Glomerular visceral epithelial cell (primary cell): ENCODE data around the gene SMARCC2.
"Not testable (repeated sequence)": the region's sequence is repeated elsewhere in the genome, so short reads cannot be mapped to it uniquely, and the experiment has no call there.

Source experiments
- DNase-seq: peaks from one replicate; pipeline ENCODE4 v3.0.0-alpha.2; 2016; ENCODE audit errors: extremely low spot score

SMARCC2 gene

GRCh38 chr12:56121204-56121870 is 67.9 kb downstream of the SMARCC2 start:
- no peak for DNase-seq

DNA sequence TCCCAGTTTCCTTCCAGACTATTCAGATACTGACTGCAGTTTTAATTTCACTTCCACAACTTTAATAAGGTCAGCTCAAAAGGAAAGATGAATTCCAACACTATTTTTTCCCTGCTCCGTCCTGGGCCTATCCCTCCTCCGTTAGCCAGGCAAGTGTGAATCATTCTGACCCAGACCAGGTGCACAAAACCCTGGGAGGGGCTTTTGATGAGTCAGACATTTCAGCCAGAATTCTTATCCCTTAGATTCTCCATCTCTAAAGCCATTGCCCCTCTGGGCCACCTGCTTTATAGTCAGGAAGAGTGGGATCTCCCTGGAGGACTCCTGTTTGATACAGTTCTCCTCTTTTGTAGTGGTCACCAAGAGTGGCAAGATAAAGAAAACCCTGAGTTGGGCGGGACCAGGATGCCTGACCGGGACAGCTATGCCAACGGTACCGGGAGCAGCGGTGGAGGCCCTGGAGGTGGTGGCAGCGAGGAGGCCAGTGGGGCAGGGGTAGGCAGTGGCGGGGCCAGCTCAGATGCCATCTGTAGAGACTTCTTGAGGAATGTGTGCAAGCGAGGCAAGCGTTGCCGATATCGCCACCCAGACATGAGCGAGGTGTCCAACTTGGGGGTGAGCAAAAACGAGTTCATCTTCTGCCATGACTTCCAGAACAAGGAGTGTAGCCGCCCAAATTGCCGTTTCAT is 69.0 kb downstream of the SMARCC2 start:
- DNase-seq, result peak; percentile 58

- peak; percentile 88 for DNase-seq
Observed at GRCh38 chr12:56119361-56119796, 69.9 kb downstream of the SMARCC2 start.

GRCh38 chr12:56118688-56119357 is 70.5 kb downstream of the SMARCC2 start:
- no peak for DNase-seq

DNA sequence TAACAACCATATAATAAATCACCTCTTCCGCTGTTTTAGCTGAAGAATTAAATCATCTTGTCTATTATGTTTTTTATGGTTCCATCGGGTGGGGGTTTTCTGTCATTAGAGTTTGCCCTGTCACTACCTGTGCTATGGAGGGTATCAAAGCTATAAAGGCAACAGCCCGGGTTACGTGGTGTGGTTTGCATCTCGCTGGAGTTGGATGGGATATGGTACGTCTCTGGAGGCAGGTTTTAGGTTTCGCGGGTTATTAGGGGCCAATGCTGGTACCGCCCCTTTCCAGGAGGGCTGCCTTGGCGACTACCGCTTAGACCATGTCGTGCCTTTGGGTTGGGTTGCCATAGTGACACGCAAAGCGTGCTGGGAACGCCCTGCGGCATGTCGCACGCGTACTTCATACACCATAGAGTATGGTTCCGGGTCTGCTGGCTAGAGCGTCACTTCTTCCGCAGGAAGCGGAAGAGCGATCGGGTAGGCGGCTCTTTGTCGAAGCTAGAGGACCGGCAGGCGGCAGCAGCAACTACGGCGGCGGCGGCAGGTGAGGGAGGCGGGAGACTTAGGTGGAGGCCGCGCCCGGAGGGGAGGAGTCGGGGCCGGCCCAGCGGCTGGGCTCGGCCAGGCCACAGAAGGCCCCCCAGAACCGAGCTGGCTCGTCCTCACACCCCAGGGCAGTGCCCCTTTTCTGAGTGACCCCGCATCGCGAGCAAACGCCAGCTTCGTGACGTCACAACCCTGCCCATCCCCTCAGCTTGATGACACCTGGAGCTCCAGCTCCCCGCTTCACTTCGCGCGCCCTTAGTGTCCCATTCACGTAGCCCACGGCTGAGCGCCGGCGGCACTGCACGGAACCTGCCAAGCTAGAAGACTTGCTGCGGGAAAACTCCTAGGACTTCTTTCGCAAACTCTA is 71.2 kb downstream of the SMARCC2 start, which contains the start of gene ZC3H10:
TSS of gene ZC3H10 (plus strand) at position 489 of the 910 bp plus-strand sequence. CDS start 2,297 bp downstream, outside the sequence.
- peak; percentile 99 for DNase-seq

- DNase-seq, result not testable (repeated sequence)
Observed at GRCh38 chr12:56117082-56117706, 72.1 kb downstream of the SMARCC2 start.

DNA sequence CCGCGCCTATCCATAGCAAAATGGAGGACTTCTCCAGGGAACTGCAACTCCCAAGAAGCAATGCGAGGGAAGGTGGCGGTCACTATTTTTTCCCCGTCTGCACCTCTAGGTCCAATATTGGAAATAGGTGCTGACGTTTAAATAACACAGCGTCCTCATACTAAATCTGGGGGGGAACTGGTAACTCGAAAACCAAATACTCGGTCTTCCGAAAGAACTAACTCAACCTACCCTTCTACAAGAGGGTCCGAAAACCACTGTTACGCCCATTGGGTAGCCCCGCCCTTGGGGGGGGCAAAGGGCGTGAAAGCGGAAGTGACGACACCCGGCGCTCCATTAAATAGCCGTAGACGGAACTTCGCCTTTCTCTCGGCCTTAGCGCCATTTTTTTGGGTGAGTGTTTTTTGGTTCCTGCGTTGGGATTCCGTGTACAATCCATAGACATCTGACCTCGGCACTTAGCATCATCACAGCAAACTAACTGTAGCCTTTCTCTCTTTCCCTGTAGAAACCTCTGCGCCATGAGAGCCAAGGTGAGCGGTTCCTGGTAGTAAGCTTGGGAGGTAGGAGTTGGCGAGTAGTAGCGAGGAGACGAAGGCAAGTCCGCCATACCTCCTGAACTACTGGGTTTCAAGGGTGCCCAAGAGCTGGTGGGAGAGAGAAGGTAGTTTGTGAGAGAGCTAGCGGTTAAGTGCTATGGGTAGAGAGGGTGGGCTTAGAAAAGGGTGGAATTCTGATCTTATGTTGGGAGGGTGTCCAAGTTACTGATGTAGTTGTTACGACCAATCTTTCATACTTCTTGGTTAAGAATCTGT is 72.8 kb downstream of the SMARCC2 start, which contains the start of gene RPL41:
TSS of gene RPL41 (plus strand) at position 367 of the 815 bp plus-strand sequence.
- DNase-seq, result peak; percentile 92

DNA sequence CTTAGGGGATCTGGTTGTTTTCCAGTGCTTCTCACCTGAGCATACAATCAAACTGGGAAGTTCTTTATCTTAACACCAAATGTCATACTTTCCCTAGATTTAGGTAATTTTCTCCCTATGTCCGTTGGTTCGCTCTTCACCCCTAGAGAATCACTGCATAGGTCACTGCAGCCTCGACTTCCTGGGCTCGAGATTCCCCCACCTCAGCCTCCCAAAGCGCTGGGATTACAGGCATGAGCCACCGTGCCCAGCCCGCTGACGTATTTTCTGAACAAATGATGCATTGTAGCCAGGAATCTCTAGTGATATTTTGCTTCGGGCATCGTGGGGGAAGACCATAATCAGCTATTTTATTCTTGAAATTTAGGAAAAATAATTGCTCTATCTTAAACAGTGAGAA is 74.0 kb downstream of the SMARCC2 start:
- DNase-seq, result no peak

GRCh38 chr12:56114084-56114483 is 75.2 kb downstream of the SMARCC2 start:
- DNase-seq, result no peak
